Glomerular endothelial cell (primary cell): ENCODE results near the gene ANTXR2. TPM values are rescaled to one million over a fixed set of nuclear protein-coding genes. Genes with fewer than 3 reads are reported as not detected.
A peak's percentile ranks its signal among the peaks of the same experiment; 100 is the strongest.

Experiments used
- DNase-seq: peaks from one replicate; pipeline ENCODE4 v3.0.0-alpha.2; 2011; ENCODE audit warnings: low read depth, low spot score; ENCODE audit errors: extremely low read depth
- total RNA-seq: library from RNA; depleted of rRNA; stranded (reverse); fragments of >200 nt; gene quantifications from 2 replicates; pipeline ENCODE4 v1.2.3, GENCODE V29; 2015

ANTXR2 gene
- total RNA-seq, 1 donor from 2014 or later: 45.6 TPM

DNA sequence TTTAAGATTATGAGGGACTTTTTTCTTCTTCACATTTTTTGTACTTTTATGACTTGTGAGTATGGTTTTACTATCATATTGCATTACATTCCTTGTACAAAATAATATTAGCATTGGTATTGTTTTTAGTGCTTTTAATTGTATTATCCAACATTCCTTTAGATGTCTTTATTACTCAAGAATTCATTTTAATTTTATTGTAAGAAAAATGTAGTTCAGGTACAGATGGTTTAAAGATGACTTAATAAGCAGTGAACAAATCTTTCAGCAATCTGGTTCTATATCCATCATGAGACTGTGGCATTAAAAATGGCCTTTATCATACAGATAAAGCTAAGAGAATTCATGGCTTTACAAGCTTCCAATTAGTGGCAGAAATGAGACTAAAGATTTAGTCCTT is 191.6 kb downstream of the ANTXR2 start:
- no peak for DNase-seq

- no peak for DNase-seq
Observed at GRCh38 chr4:79877511-79877910, 195.5 kb downstream of the ANTXR2 start.

- DNase-seq: no peak
Observed at GRCh38 chr4:79875344-79875899, 197.6 kb downstream of the ANTXR2 start.

- DNase-seq: no peak
Observed at GRCh38 chr4:79874197-79874596, 198.8 kb downstream of the ANTXR2 start.

GRCh38 chr4:79872738-79873137 is 200.3 kb downstream of the ANTXR2 start:
- DNase-seq: no peak

- DNase-seq: no peak
Observed at GRCh38 chr4:79871961-79872360, 201.1 kb downstream of the ANTXR2 start.

DNA sequence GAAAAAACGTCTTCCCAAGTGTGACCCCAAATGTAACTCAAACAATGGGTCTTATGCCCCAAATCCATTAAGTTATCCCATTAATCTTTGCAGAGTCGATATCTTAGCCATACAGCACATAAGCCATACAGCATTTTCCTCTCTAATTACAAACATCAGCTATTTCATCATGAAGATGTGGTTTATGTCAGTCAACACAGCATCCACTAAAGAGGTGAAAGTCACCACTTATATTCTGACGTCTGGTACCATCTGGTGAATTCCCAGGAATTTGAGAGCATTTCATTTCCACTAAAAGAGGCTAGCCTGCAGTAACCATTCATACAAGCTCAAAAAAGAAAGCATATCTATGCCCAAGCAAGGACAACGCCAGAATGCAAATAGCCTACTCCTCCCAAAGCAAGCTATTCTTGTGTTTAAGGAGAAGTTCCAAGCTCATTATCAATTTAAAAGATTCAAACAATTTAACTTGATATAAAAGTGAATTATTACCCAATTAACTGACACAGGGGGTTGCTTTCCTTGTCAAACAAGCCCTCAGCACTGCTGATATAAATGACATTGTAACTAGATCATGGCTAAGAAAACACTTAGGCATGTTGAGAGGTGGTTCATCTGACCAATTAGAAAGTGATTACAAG is 203.3 kb downstream of the ANTXR2 start:
- no peak for DNase-seq

GRCh38 chr4:79865201-79865597 is 207.8 kb downstream of the ANTXR2 start:
- DNase-seq: no peak

DNA sequence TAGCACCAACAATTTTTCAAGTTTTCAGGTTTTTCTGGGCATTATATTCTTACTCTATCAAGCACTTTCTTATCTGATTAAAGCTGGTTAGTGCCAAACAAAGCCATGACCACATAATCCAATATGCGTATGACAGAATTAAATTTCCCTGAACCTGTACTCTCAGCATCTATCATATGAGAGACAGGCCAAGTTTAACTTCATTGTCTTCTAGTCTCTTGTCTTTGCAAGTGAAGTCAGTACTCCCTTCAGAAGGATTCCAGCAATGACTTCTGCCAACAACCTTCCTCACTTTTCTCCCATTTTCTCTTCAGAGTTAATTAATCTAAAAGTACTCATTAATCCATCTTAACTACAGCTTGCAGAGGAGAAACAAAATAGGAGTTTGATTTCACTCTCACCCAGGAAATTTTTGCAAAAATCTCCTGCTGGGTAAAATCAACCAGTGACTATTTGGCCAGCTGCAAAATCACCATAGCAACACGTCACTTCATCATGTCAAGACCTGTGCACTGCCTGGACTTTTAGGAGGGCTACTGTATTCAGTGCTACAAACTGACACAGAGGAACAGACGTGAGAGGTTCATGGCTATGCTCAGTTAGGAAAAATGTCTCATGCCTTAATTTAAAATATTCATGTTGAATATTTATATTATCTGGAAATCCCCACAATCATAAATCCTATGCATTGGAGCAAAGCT is 208.4 kb downstream of the ANTXR2 start:
- DNase-seq: no peak

- DNase-seq: no peak
Observed at GRCh38 chr4:79863333-79863732, 209.7 kb downstream of the ANTXR2 start.

DNA sequence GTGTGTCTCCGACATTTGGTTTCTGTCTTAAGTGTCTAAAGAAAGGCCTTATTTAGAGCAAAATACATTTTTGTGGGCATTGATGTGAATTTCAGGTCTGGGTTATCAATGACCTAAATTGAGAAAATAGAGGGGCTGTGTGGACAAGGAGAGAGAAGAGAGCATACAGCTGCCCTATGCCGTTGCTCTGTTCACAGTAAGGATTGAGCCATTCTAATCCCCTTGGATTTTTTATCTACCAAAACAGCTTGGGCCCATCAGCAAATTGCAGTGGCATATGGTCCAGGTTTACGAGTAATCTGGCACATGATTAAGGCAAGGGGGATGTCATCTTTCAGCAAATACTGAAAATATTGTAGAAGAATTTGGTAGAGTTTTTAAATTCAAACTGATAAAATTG is 210.2 kb downstream of the ANTXR2 start:
- no peak for DNase-seq

- no peak for DNase-seq
Observed at GRCh38 chr4:79857811-79858210, 215.2 kb downstream of the ANTXR2 start.

- no peak for DNase-seq
Observed at GRCh38 chr4:79856196-79856595, 216.8 kb downstream of the ANTXR2 start.

DNA sequence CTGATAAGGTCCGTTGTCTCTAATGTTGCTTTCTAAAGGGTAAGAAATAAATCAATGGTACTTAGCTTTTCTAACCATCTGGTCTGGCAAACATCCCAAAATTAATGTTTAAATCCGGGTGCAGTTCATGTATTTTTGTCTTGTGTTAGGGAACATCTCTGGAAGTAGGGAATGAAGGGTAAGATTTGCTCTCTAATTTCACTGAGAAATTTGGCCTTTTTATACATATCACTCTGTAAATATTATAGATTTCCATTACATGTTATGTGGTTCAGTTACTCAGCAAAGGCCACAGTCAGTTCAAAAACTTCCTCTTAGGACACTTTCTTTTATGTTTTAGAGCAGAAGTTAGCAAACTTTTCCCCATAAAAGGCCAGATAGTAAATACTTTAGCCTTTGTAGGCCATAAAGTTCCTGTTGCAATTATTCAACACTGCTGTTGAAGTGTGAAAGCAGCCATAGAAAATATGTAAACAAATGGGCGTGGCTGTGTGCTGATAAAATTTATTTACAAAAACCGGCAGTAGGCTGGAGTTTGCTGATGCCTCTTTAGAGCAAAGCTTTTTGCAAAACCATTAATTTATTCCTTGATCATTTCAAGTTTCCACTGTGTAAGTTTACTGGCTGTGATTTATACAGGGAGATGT is 218.1 kb downstream of the ANTXR2 start:
- no peak for DNase-seq

- DNase-seq: peak; percentile 12
Observed at GRCh38 chr4:79852305-79852730, 220.7 kb downstream of the ANTXR2 start.

DNA sequence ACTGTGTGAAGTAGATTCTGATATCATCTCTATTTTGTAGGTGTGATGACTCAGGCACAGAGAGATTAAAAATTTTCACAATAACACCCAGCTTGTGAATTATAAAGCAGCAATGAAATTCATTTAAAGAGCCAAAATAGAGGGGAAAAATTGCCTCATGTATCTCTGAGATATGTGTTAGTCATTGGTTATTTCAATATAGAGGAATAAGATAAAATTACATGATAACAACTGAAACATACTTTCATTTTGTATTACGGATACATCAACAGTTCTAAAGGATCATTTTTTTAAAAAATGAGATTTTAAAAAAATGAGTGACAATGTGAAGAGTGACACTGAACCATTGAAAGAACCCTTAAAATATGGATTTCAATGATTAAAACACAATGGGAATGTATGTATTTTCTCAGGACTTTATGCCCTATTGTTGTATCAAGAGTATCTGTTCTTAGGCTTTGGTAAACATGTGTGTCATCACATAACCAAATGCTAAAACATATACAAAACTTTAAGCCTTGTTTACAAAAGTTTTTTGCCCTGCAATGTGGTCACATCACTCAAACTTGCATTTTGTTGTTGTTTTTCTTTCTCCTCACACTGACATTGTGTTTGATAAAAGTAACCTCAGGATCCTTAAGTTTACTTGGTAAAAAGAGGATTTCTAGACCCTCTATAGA is 221.3 kb downstream of the ANTXR2 start:
- DNase-seq: no peak

Other genes starting within 250 kb of the ANTXR2 start
- gene PRDM8, start 124.3 kb upstream of the ANTXR2 start, total RNA-seq: 0.73 and 2.5 TPM in 2 replicates
- 1.9 and 4.3 TPM in 2 replicates for gene FGF5, start 193.4 kb upstream of the ANTXR2 start, total RNA-seq